Activated T-cell treated with anti-CD3 and anti-CD28 coated beads for 48 hours (primary cell): ENCODE data around the gene IGSF6.
"Not testable (repeated sequence)": the region's sequence is repeated elsewhere in the genome, so short reads cannot be mapped to it uniquely, and the experiment has no call there.

Experiments used
- DNase-seq: peaks from one replicate; pipeline ENCODE4 v3.0.0-alpha.2; 2020; ENCODE audit warnings: low read depth

IGSF6 gene

DNA sequence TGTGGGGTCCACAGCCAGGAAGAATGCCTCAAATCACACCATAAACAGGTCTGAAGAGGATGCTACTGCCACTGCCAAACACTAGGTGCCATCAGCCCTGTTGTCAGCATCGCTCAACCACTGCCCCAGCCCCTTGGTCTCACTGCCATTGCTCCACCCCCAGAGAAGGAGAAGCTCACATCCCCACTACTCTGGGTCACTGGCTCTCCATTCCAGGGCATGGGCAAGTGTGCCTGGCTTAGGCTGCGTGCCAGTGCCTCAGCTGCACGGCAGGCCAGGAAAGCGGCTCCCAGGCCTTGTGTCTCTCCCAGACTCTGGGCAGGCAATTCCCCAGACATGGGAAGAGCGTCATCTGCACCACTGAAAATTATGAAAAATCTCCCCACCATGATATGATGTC lies 1.2 kb upstream of the IGSF6 start:
- no peak for DNase-seq

DNA sequence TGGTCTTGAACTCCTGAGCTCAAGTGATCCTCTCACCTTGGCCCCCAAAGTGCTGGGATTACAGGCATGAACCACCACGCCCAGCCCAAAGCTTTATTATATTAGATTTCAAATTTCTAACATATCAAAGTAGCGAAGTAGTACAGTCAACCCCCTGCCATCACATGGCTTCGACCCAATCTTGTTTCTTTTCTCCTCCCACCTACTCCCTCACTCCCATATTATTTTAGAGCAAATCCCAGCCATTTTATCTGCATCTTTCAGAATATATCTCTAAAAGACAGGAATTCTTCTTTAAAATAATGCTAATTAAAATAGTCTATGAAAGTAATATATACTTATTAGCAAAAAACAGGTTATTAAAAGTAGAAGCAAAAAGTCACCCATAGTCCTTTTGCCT lies 893 bp downstream of the IGSF6 start:
- DNase-seq: no peak

DNA sequence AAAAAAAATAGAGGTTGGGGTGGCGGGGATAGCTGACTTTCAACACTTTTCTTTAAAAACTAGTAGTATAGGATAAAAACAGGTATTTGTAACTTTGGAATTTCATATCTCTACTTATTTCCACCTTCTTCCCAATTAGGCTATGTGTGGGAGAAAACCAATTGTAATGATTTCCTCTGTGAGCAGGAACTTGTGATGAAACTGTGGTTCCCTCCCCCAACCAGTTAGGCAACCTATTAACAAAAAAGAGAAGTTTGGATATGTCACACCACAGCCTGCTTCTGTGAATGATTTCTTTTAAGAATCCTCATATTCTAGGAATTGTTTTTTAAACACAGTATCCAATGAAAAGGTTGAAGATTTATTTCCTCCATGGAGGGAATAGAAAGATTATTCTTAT lies 1.9 kb downstream of the IGSF6 start:
- DNase-seq: no peak

DNA sequence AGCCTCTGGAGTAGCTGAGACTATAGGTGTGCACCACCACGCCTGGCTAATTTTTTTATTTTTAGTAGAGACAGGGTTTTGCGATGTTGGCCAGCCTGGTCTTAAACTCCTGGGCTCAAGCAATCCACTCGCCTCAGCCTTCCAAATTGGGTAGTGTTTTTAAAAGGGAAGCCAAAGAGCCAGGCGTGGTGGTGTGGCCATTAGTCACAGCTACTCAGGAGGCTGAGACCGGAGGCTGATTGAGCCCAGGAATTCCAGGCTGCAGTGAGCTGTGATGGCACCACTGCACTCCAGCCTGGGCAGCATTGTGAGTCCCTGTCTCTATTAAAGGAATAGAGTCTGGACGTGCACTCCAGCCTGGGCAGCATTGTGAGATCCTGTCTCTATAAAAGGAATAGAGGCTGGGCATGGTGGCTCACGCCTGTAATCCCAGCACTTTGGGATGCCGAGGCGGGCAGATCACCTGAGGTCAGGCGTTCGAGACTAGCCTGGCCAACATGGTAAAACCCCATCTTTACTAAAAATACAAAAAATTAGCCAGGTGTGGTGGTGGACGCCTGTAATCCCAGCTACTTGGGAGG lies 2.5 kb downstream of the IGSF6 start:
- DNase-seq: not testable (repeated sequence)

DNA sequence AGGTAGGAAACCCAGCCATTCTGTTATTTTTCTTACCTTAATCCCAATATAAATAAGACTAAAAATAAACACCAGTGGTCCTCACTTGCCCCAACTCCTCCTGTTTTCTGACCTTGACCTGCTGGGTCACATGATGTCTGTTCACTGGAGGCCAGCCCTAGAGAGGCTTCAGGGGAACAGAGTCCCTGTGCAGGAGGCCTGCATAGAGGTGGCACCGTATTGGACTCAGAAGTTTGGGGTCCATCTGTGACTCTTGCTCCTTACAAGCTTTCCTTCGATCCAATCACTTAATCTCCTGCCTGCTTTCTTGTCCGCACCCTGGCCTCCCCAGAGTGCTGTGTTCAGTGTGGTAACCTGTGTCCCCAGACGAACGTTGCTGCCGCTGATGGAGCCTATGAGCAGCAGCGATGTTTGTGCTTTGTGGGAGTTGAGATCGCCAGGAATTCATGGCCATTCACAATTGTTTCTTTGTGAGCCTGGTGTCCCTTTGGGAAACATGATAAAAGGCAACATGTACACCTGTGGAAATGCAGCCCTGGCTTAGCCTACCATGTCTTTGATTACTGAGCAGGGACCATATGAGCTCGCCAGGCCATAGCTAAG lies 4.7 kb downstream of the IGSF6 start:
- no peak for DNase-seq

DNA sequence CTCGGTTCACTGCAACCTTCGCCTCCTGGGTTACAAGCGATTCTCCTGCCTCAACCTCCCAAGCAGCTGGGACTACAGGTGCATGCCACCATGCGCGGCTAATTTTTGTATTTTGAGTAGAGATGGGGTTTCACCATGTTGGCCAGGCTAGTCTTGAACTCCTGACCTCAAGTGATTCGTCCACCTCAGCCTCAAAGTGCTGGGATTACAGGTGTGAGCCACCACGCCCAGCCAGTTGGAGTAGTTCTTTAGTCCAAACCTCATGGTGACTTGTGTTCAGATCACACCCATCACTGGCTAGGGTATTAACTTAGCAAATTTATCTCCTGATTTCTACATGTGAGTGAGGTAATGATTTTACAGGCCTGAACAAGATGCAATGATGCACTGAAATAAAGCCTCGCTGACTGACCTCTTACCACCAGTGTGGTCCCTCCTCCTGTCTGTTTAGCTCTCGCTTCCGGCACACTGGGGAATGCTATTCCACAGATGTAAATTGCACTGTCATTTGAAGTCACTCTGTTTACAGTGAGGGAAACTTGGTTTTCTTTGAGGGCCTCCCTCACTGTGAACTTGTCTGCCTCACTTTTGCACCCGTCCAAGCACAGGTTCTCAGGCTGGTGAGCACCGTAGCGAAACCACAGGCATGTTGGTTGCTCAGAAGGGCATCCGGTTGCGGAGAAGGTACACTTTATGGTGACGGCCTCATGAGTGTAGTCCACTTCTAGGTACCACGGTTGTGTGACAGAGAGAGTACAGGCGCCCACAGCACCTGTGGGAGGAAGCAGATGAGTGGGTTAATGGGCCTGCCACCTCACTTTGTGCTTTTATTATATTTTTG lies 5.5 kb downstream of the IGSF6 start:
- peak; percentile 70 for DNase-seq

DNA sequence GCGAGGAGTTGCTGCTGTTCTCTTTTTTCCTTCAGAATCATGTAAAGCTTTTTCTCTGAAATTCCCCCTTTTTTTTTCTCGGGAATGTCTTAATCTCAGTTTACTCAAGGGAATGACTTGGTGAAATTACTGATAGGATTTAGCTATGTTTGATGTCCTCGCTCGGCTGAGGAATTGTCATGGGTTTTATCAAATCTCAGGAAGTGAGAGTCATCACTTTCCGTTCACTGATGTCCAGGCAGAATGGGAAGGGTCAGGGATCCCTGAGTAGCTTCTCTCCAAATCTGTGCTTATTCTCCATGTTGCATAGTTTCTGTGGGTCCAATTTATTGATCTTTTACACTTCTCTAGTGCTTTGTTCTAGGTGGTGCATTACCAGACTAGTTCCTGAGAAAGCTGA lies 6.3 kb downstream of the IGSF6 start:
- no peak for DNase-seq

DNA sequence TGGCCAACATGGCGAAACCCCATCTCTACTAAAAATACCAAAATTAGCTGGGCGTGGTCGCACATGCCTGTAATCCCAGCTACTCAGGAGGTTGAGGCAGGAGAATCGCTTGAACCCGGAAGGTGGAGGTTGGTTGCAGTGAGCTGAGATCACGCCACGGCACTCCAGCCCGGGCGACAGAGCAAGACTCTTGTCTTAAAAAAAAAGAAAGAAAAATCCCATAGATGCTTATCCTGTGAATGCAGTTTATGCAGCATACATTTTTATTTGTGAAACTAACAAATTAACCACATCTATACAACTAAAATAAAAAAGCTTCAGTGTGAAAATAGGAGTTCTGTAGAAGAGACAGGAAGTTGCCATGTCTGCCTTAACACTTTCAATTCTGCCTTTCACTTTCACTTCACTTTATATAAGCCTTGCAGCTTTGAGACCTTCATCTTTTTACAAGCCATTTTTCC lies 7.1 kb downstream of the IGSF6 start:
- peak; percentile 15 for DNase-seq

DNA sequence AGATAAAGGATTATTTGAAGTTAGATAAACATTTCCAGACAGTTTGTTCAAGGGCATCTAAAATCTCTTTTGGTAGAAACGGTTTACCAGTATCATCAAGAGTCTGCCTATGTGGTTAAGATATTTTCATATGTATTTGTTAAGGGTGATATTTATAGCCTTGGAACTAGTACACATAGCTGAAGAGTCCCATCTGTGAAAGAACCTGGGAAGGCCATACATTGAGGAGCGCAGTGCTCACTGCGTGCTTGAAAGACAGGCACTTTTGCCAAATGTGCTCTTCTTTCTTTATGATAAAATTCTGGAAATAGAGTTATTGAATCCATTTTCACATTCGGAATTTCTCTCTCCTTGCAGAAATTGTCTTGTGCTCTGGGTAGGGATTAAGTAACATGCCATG lies 7.7 kb downstream of the IGSF6 start:
- DNase-seq: no peak

DNA sequence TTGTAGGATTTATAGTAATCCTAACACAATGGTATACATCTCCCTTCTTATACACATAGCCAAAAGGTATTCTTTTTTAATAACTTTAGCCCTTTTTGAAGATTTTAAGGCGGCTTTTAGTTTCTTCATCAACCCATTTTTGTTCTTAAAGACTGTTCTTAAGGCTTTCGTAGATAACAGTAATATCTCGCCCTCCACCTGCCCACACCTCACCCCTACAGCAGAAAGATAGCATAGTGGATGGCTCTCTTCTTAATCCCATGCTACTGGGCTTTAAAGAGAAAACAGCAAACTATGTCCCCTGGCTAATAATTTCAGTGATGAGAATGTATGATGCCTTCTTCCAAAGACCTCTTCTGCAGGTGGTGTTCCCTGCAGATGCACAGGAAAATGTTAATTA lies 8.6 kb downstream of the IGSF6 start:
- DNase-seq: no peak

DNA sequence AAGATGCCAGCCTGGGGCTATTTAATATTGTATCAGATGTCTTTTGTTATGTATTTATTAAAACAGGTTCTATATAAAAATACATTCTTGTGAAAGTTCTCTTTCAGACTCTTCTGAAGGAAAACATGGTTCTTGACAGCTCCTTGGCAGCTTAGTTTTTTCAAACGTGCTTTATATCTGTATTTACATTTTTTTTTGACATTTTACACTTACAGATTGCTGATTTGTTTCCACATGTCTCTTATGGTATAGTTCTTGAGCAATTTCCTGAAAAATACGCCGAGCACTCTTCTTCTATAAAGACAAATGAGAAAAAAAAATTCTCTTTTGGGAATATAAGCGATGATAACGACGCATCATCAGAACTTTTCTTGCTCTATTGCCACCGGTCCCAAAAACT lies 9.5 kb downstream of the IGSF6 start:
- DNase-seq: no peak

DNA sequence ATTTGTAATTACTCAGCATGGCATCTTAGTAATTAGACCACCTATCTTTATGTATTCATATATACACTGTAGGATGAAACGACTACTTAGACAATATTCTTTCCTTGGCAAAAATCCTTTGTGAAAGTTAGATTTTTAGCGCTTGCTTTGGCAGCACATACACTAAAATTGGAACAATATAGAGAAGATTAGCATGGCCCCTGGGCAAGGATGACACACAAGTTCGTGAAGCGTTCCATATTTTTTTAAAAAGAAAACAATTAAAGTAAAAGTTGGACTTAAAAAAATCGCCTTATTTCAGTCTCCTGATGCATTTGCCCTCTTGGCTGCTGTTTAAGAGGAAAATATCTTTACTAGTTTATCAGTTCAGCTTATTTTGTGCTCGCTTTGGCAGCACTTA lies 10.5 kb downstream of the IGSF6 start:
- no peak for DNase-seq

DNA sequence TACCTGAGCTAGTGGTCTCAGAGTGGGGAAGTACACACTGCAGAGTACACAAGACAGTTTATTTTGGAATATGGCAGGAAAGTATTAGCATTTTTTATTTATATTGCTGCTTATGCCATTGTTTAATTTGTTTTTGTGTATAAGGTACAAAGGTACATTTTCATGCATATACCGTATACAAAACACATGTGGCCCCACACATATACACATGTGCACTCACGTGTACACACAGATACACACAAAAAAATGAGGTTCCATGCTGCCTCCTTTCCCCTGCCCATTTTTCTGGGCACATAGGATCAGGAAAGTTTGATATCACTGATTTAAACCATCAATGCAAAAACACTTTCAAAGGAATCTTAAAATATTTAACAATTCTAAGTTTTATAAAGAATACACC lies 12.9 kb downstream of the IGSF6 start:
- no peak for DNase-seq

DNA sequence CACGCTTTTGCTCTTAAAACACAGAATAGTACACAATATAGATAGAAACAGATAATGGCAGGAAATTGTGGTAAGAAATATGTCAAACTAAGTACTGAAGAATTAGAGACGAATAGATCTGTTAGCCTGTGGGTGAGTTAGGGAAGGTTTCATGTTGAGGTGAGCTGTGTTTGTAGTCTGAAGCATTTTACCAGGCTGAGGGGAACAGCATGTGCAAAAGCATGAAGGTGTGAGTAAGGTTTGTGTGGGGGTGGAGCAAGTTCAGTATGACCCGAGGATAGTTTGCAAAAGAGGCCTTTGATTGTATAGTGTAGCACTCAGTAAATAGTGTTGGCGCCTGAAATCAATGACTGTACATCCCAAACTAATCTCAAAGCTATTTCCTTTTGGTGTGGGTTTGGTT lies 13.8 kb downstream of the IGSF6 start:
- no peak for DNase-seq

DNA sequence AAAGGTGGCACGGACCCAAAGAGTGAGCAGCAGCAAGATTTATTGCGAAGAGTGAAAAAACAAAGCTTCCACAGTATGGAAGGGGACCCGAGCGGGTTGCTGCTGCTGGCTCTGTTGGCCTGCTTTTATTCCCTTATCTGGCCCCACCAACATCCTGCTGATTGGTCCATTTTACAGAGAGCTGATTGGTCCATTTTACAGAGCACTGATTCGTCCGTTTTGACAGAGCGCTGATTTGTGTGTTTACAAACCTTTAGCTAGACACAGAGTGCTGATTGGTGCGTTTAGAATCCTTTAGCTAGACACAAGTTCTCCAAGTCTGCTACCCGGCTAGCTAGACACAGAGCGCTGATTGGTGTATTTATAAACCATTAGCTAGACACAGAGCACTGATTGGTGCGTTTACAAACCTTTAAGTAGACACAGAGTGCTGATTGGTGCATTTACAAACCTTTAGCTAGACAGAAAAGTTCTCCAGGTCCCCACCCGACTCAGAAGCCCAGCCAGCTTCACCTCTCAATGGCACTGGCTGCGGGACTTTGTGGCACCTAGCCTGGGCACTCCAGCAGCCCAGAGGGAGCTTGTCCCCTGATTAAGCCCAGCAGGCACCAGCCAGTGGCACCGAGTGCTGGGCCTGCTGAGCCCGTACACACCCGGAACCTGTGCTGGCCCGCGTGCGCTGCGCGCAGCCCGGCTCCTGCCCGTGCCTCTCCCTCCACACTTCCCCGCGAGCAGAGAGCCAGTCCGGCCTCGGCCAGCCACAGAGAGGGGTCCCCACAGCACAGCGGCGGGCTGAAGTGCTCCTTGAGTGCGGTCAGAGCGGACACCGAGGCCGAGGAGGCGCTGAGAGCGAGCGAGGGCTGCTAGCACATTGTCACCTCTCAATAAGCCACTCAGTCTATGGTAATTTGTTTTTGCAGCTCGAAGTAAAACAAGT lies 15.1 kb downstream of the IGSF6 start:
- DNase-seq: no peak

DNA sequence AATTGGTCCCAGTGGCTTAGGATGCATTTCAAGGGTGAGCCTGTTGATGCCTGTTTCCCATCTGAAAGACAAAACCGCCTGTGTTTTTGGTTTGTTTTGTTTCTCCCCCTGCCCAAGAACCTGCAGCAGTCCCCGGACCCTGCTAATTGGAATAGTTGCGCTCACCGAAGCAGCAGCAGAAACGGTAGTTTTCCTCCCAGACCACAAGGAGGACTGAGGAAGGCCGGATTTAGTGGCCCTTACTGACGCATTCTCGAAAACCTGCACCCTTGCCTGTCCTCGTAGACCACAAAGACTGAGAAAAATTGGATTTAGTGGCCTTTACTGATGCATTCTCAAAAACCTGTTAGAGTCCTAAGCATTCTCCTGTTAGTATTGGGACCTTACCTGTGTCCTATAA lies 16.7 kb downstream of the IGSF6 start:
- not testable (repeated sequence) for DNase-seq

DNA sequence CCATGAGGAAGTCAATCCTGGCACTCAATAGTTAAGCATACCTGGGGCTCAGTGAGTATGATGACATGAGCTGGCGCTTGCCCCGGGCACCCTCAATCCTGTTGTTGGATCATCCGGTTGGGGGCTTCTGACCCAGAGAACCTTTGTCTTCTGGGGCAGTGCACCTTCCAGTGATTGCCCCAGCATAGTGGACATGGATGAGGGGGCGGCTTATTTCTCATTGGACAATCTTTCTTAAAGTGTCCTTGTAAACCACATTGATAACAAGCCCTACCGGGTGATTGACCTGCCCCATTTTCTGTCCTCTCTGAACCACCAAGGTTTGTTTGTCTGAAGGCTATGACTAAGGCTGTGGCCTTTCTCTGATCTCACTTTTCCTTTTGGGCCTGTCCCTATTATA lies 18.2 kb downstream of the IGSF6 start:
- DNase-seq: no peak

DNA sequence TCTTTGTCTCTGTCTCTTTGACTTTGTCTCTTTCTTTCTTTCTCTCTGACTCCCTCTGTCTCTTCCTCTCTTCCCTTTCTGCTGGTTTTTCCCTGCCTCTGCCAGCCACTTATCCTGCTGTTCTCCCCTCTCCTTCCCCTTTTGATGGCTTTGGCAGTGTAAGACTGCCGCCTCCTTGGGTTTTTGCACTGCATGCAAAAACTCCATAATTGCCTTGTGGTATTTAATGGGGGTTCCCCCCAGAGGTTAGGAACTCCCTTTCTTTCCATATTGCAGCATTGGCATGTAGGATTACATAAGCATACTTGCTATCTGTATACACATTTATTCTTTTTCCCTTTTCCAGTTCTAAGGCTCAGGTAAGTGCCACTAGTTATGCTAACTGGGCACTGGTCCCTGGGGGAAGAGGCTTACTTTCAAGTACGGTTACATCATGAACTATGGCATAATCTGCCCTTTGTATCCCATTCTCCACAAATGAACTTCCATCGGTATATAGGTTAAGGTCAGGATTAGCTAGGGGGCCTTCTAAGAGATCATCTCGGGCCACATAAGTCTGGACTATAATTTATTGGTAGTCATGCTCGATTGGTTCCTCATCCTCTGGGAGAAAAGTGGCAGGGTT lies 20.3 kb downstream of the IGSF6 start:
- DNase-seq: not testable (repeated sequence)

DNA sequence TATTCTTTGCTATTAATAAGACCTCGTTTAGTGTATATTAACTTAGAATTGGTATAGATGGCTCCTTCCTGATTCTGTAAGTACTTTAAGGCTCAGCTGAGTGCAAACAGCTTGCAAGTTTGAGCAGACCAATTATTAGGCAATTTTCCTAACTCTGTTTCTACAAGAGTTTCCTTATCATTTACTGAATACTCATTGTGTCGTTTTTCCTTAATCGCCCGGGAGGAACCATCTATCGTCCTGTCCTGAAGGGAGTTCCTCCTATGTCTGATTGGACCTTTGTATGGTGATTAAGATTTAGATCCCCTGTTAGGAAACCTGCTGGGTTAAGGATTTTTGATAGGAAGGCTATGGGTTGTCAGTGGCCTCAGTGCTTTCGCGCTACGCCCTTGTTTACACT lies 21.0 kb downstream of the IGSF6 start:
- DNase-seq: not testable (repeated sequence)

DNA sequence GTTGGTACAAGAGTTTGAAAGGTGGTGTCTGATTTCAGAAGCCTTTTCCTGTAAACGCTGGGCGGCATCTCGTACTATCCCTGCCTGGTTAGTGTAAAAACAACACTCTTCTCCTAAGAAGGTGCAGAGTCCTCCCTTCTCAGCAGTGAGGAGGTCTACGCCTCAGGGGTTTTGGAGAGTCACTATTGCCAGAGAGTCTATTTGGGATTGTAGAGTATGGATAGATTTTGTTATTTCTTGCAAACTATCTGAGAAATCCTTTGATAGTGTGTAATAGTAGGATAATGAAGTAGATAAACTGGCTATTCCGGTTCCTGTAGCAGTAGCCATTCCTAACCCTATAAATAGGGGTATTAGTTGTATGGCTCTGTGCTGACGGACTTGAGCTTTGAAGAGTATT lies 21.5 kb downstream of the IGSF6 start:
- not testable (repeated sequence) for DNase-seq

DNA sequence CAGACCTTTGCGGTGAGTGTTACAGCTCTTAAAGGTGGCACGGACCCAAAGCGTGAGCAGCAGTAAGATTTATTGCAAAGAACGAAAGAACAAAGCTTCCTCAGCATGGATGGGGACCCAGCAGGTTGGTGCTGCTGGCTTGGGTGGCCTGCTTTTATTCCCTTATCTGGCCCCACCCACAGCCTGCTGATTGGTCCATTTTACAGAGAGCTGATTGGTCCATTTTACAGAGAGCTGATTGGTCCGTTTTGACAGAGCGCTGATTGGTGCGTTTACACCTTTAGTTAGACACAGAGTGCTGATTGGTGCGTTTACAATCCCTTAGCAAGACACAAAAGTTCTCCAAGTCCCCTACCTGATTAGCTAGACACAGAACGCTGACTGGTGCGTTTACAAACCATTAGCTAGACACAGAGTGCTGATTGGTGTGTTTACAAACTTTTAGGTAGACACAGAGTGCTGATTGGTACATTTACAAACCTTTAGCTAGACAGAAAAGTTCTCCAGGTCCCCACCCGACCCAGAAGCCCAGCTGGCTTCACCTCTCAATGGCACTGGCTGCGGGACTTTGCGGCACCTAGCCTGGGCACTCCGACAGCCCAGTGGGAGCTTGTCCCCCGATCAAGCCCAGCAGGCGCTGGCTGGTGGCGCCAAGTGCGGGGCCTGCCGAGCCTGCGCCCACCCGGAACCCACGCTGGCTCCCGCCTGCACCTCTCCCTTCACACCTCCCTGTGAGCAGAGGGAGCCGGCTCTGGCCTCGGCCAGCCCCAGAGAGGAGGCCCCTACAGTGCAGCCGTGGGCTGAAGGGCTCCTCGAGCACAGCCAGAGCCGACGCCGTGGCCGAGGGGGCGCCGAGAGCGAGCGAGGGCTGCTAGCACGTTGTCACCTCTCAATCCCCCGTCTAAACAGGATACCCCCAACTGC lies 22.5 kb downstream of the IGSF6 start:
- not testable (repeated sequence) for DNase-seq
